H9 (cell line): ENCODE results near the gene VILL. TPM values are rescaled to one million over a fixed set of nuclear protein-coding genes. Genes with fewer than 3 reads are reported as not detected.

Experiments used
- DNase-seq: peaks from one replicate; pipeline ENCODE4 v3.0.0-alpha.2; 2017
- H2AFZ ChIP-seq: one replicate; pipeline ENCODE4 v1.6.1; 2013; ENCODE audit warnings: mild to moderate bottlenecking, low read length, control low read depth, moderate library complexity
- H2AK5ac ChIP-seq: 2 replicates; pipeline ENCODE4 v1.6.1; 2013; ENCODE audit warnings: low read length, control low read depth, mixed read lengths; ENCODE audit not compliant: insufficient read length
- H2BK120ac ChIP-seq: one replicate; pipeline ENCODE4 v1.6.1; 2013; ENCODE audit warnings: low read depth, mild to moderate bottlenecking, low read length, control low read depth, inconsistent platforms; ENCODE audit not compliant: poor library complexity, severe bottlenecking
- H2BK12ac ChIP-seq: 2 replicates; pipeline ENCODE4 v1.6.1; 2013; ENCODE audit warnings: low read length, control low read depth, mixed read lengths, low read depth; ENCODE audit not compliant: insufficient read length
- H2BK15ac ChIP-seq: 2 replicates; pipeline ENCODE4 v1.6.1; 2013; ENCODE audit warnings: low read depth, low read length, control low read depth
- H2BK20ac ChIP-seq: one replicate; pipeline ENCODE4 v1.6.1; 2013; ENCODE audit warnings: low read depth, mild to moderate bottlenecking, low read length, control low read depth, inconsistent platforms; ENCODE audit not compliant: poor library complexity, severe bottlenecking
- H2BK5ac ChIP-seq: 2 replicates; pipeline ENCODE4 v1.6.1; 2013; ENCODE audit warnings: low read length, control low read depth, mixed read lengths; ENCODE audit not compliant: insufficient read length
- H3K14ac ChIP-seq: 2 replicates; pipeline ENCODE4 v1.6.1; 2013; ENCODE audit warnings: low read length, control low read depth; ENCODE audit not compliant: insufficient read depth
- H3K18ac ChIP-seq: 2 replicates; pipeline ENCODE4 v1.6.1; 2013; ENCODE audit warnings: low read depth, mild to moderate bottlenecking, mixed read lengths, low read length, control low read depth; ENCODE audit not compliant: insufficient read length
- H3K23ac ChIP-seq: 2 replicates; pipeline ENCODE4 v1.6.1; 2013; ENCODE audit warnings: low read length, control low read depth, mixed read lengths, low read depth; ENCODE audit not compliant: insufficient read length
- H3K23me2 ChIP-seq: 2 replicates; pipeline ENCODE4 v1.6.1; 2013; ENCODE audit warnings: low read depth, mild to moderate bottlenecking, mixed read lengths, low read length, control low read depth; ENCODE audit not compliant: insufficient read length, poor library complexity, severe bottlenecking
- H3K27ac ChIP-seq: 2 replicates; pipeline ENCODE4 v1.5.1; 2013; ENCODE audit warnings: low read length, control low read depth, mixed read lengths, low read depth; ENCODE audit not compliant: insufficient read length
- H3K27me3 ChIP-seq: 2 replicates; pipeline ENCODE4 v1.6.1; 2013; ENCODE audit warnings: low read length, control low read depth, inconsistent platforms; ENCODE audit not compliant: insufficient read depth
- H3K4ac ChIP-seq: 2 replicates; pipeline ENCODE4 v1.6.1; 2013; ENCODE audit warnings: low read depth, mild to moderate bottlenecking, control low read depth, inconsistent platforms, low read length, moderate library complexity
- H3K4me1 ChIP-seq: 2 replicates; pipeline ENCODE4 v1.6.1; 2013; ENCODE audit warnings: low read length, control low read depth, inconsistent platforms; ENCODE audit not compliant: insufficient read depth
- H3K4me2 ChIP-seq: 2 replicates; pipeline ENCODE4 v1.6.1; 2013; ENCODE audit warnings: low read length, control low read depth, mixed read lengths; ENCODE audit not compliant: insufficient read length, insufficient read depth
- H3K56ac ChIP-seq: 2 replicates; pipeline ENCODE4 v1.6.1; 2013; ENCODE audit warnings: low read depth, mild to moderate bottlenecking, mixed read lengths, low read length, control low read depth; ENCODE audit not compliant: insufficient read length
- H3K79me1 ChIP-seq: 2 replicates; pipeline ENCODE4 v1.6.1; 2013; ENCODE audit warnings: low read depth, mild to moderate bottlenecking, moderate library complexity, low read length, control low read depth, inconsistent platforms; ENCODE audit not compliant: insufficient read depth, poor library complexity, severe bottlenecking
- H3K79me2 ChIP-seq: 2 replicates; pipeline ENCODE4 v1.6.1; 2013; ENCODE audit warnings: low read length, control low read depth, inconsistent platforms; ENCODE audit not compliant: insufficient read depth
- H3K9ac ChIP-seq: 2 replicates; pipeline ENCODE4 v1.6.1; 2013; ENCODE audit warnings: low read length, control low read depth, mixed read lengths; ENCODE audit not compliant: insufficient read length; ENCODE audit errors: extremely low read depth
- H3K9me3 ChIP-seq: one replicate; pipeline ENCODE4 v1.6.1; 2013; ENCODE audit warnings: low read depth, low read length, inconsistent platforms; ENCODE audit not compliant: control insufficient read depth
- H3T11ph ChIP-seq: one replicate; pipeline ENCODE4 v1.6.1; 2013; ENCODE audit warnings: mild to moderate bottlenecking, low read length, control low read depth, inconsistent platforms
- H4K20me1 ChIP-seq: one replicate; pipeline ENCODE4 v1.6.1; 2013; ENCODE audit not compliant: control insufficient read depth, insufficient read length, insufficient read depth
- H4K5ac ChIP-seq: 2 replicates; pipeline ENCODE4 v1.6.1; 2013; ENCODE audit warnings: low read depth, mild to moderate bottlenecking, mixed read lengths, low read length, control low read depth; ENCODE audit not compliant: insufficient read length
- H4K8ac ChIP-seq: replicated peaks from 2 replicates; pipeline ENCODE4 v1.6.1; 2013; ENCODE audit warnings: low read length, control low read depth, mixed read lengths, low read depth; ENCODE audit not compliant: insufficient read length
- H4K91ac ChIP-seq: 2 replicates; pipeline ENCODE4 v1.6.1; 2013; ENCODE audit warnings: low read depth, mild to moderate bottlenecking, moderate library complexity, mixed read lengths, low read length, control low read depth; ENCODE audit not compliant: insufficient read length
- H3K27ac Mint-ChIP-seq, 3 experiments: 2 replicates in 2 of 3; 3 replicates in 1 of 3; pipeline ENCODE4 v1.8.0; 2020 to 2021; ENCODE audit warnings: mixed read lengths in 3 of 3, mild to moderate bottlenecking in 1 of 3, moderate library complexity in 1 of 3
- H3K27me3 Mint-ChIP-seq: 2 replicates; pipeline ENCODE4 v1.8.0; 2021; ENCODE audit warnings: low read depth, mild to moderate bottlenecking, moderate library complexity, mixed read lengths
- H3K36me3 Mint-ChIP-seq, 3 experiments: 2 replicates in 2 of 3; 3 replicates in 1 of 3; pipeline ENCODE4 v1.8.0; 2020 to 2021; ENCODE audit warnings: low read depth in 3 of 3, mixed read lengths in 3 of 3; ENCODE audit not compliant: insufficient read depth in 1 of 3
- H3K4me1 Mint-ChIP-seq, 2 experiments: 2 replicates each; pipeline ENCODE4 v1.8.0; 2020; ENCODE audit warnings: mixed read lengths in 2 of 2
- H3K4me3 Mint-ChIP-seq, 2 experiments: 2 replicates in 1 of 2; 3 replicates in 1 of 2; pipeline ENCODE4 v1.8.0; 2020 to 2021; ENCODE audit warnings: mild to moderate bottlenecking in 2 of 2, mixed read lengths in 2 of 2, moderate library complexity in 1 of 2
- H3K9me3 Mint-ChIP-seq, 2 experiments: 2 replicates in 1 of 2; 3 replicates in 1 of 2; pipeline ENCODE4 v1.8.0; 2020; ENCODE audit warnings: mild to moderate bottlenecking in 2 of 2, mixed read lengths in 2 of 2, moderate library complexity in 1 of 2
- WGBS: extraction: QIAGEN DNeasy Blood & Tissue Kit; methylation state at CpG from one replicate; pipeline ENCODE4 v1.1.7; 2013; ENCODE audit warnings: missing lambda C conversion rate, low lambda C conversion rate, mixed read lengths; ENCODE audit not compliant: insufficient read length; ENCODE audit errors: extremely low coverage; 5-methylcytosine and 5-hydroxymethylcytosine counted together
- total RNA-seq: library from RNA; stranded (reverse); gene quantifications from 2 replicates; pipeline ENCODE4 v1.2.1, GENCODE V29; 2021
- TF ChIP-seq, protein P1 (sequence below): fragments of 200-600 bp; sonication (generic); conservative IDR thresholded peaks from 3 replicates; pipeline ENCODE4 v1.8.0; 2021; ENCODE audit warnings: antibody characterized with exemption, mild to moderate bottlenecking

Gene VILL
- total RNA-seq, 1 experiment from 2014 or later: 3.2 TPM

DNA sequence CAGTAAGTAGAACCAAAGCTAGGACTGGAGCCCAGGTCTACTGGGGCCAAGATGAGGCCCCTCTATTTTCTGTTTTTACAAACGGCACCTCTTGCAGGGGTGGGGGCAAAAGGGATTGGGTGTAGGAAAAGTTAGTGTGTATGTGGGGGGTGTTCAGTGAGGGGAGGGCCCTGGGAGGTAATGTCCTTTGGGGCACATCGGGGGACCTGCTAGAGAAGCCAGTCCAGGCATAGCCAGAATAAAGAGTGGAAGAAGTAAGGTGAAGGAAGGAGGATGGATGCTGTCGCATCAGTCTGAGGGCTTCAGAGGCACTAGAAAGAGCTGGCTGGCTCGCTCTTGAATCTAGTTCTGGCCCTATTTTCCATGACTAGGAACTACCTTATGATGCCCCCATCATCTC, 36.3 kb downstream of the VILL start:
- Histone ChIP-seq H3K9ac (no peak overlapping the region), H3K18ac (no peak overlapping the region), H2AFZ (no peak overlapping the region), H3K79me1 (no peaks in the 10 kb centered on the region), H2BK120ac (no peak overlapping the region), H3K14ac (no peak overlapping the region), H2BK20ac (no peak overlapping the region), H3K79me2 (no peaks in the 10 kb centered on the region), H3T11ph (no peak overlapping the region), H4K91ac (no peak overlapping the region), H2BK12ac (no peak overlapping the region), H3K27me3 (peaks cover 19% of the 10 kb centered on the region; the same call in 1 of the 2 replicates), H2BK5ac (no peak overlapping the region), H3K4ac (no peak overlapping the region), H3K4me2 (no peak overlapping the region), H3K9me3 (no peaks in the 10 kb centered on the region), H4K8ac (no peak overlapping the region), H2AK5ac (no peak overlapping the region), H3K23ac (no peak overlapping the region), H4K20me1 (no peaks in the 10 kb centered on the region), H3K56ac (no peak overlapping the region), H3K23me2 (peaks cover 10% of the 10 kb centered on the region), H3K4me1 (no peaks in the 10 kb centered on the region), H3K27ac (no peak overlapping the region), H2BK15ac (no peak overlapping the region), H4K5ac (no peak overlapping the region)
- DNase-seq: no peak
- WGBS: no CpG with 5 or more reads among the region's 4 CpGs
- Mint-ChIP-seq H3K9me3 (no peaks in the 10 kb centered on the region; a peak in 1 of 5 replicates), H3K27me3 (peaks cover 52% of the 10 kb centered on the region), H3K4me3 (no peak overlapping the region), H3K4me1 (peaks cover 17 to 23% of the 10 kb centered on the region in 2 experiments), H3K27ac (no peak overlapping the region), H3K36me3 (no peaks in the 10 kb centered on the region; a peak in 2 of 7 replicates)
- TF ChIP-seq, protein P1, sequence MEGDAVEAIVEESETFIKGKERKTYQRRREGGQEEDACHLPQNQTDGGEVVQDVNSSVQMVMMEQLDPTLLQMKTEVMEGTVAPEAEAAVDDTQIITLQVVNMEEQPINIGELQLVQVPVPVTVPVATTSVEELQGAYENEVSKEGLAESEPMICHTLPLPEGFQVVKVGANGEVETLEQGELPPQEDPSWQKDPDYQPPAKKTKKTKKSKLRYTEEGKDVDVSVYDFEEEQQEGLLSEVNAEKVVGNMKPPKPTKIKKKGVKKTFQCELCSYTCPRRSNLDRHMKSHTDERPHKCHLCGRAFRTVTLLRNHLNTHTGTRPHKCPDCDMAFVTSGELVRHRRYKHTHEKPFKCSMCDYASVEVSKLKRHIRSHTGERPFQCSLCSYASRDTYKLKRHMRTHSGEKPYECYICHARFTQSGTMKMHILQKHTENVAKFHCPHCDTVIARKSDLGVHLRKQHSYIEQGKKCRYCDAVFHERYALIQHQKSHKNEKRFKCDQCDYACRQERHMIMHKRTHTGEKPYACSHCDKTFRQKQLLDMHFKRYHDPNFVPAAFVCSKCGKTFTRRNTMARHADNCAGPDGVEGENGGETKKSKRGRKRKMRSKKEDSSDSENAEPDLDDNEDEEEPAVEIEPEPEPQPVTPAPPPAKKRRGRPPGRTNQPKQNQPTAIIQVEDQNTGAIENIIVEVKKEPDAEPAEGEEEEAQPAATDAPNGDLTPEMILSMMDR: no peak
